PC-3 (cell line): ENCODE measurements around the gene CLIC4. TPM values are rescaled to one million over a fixed set of nuclear protein-coding genes. Genes with fewer than 3 reads are reported as not detected.

Experiments used
- ATAC-seq: fragments of 200-7000 bp; cut with Tn5 transposase; 2 replicates; pipeline ENCODE4 v1.9.1; 2020; ENCODE audit warnings: mild to moderate bottlenecking, moderate library complexity
- BruUV-seq: library from RNA; stranded (reverse); fragments of 400-500 nt; replicated peaks from 2 replicates; lab custom pipeline; 2021; lab: Mats Ljungman, UMichigan
- CTCF ChIA-PET: fragments of 300-600 bp; sonication (Branson Sonifier 250); formaldehyde crosslinking; loops from one replicate; lab custom pipeline; 2022; ENCODE audit warnings: antibody characterized with exemption; lab: Charles Lee
- POLR2A ChIA-PET: fragments of 300-600 bp; sonication (Branson Sonifier 250); formaldehyde crosslinking; loops from one replicate; lab custom pipeline; 2022; ENCODE audit warnings: antibody characterized with exemption; ENCODE audit not compliant: unreplicated experiment; lab: Charles Lee
- DNase-seq: peaks from one replicate; pipeline ENCODE4 v3.0.0-alpha.2; 2015
- H2AFZ ChIP-seq: fragments of 300-600 bp; sonication (generic); 2 replicates; pipeline ENCODE4 v1.6.0; 2016; ENCODE audit warnings: antibody characterized with exemption, low read length
- H3F3A ChIP-seq: fragments of 300-600 bp; sonication (generic); one replicate; pipeline ENCODE4 v1.6.0; 2017; ENCODE audit warnings: antibody characterized with exemption, low read length, control low read depth, mild to moderate bottlenecking; ENCODE audit not compliant: unreplicated experiment
- H3K27ac ChIP-seq: fragments of 300-600 bp; sonication (generic); 2 replicates; pipeline ENCODE4 v1.5.1; 2016; ENCODE audit warnings: mild to moderate bottlenecking, low read length
- H3K27me3 ChIP-seq: fragments of 300-600 bp; sonication (generic); 2 replicates; pipeline ENCODE4 v1.6.1; 2016; ENCODE audit warnings: low read length, mixed read lengths
- H3K36me3 ChIP-seq: fragments of 300-600 bp; sonication (generic); 2 replicates; pipeline ENCODE4 v1.6.1; 2016; ENCODE audit warnings: low read depth, mixed run types, low read length, mixed read lengths
- H3K4me1 ChIP-seq: fragments of 300-600 bp; sonication (generic); 2 replicates; pipeline ENCODE4 v1.5.1; 2016; ENCODE audit warnings: low read length; ENCODE audit not compliant: insufficient read depth
- H3K4me2 ChIP-seq: fragments of 300-600 bp; sonication (generic); 2 replicates; pipeline ENCODE4 v1.6.0; 2016; ENCODE audit warnings: low read length
- H3K4me3 ChIP-seq: fragments of 300-600 bp; sonication (generic); 2 replicates; pipeline ENCODE4 v1.5.1; 2016; ENCODE audit warnings: mild to moderate bottlenecking, low read length, mixed read lengths
- H3K79me2 ChIP-seq: fragments of 300-600 bp; sonication (generic); 2 replicates; pipeline ENCODE4 v1.6.1; 2017; ENCODE audit warnings: low read length, mixed read lengths
- H3K9ac ChIP-seq: fragments of 300-600 bp; sonication (generic); 2 replicates; pipeline ENCODE4 v1.6.0; 2016; ENCODE audit warnings: mild to moderate bottlenecking, low read length
- H3K9me2 ChIP-seq: fragments of 300-600 bp; sonication (generic); replicated peaks from 2 replicates; pipeline ENCODE4 v1.6.1; 2016; ENCODE audit warnings: mixed run types, low read length, mixed read lengths
- H3K9me3 ChIP-seq: fragments of 300-600 bp; sonication (generic); 2 replicates; pipeline ENCODE4 v1.6.1; 2016; ENCODE audit warnings: low read length, mixed read lengths
- H4K20me1 ChIP-seq: fragments of 300-600 bp; sonication (generic); 2 replicates; pipeline ENCODE4 v1.6.1; 2016; ENCODE audit warnings: low read length, mixed read lengths
- CTCF ChIP-seq: fragments of 300-600 bp; sonication (generic); conservative IDR thresholded peaks from 2 replicates; pipeline ENCODE4 v1.5.1; 2017; ENCODE audit warnings: antibody characterized with exemption, low read depth, mild to moderate bottlenecking, low read length
- EZH2 ChIP-seq: fragments of 300-600 bp; sonication (generic); IDR thresholded peaks from one replicate; pipeline ENCODE4 v1.6.1; 2017; ENCODE audit warnings: antibody characterized with exemption, mild to moderate bottlenecking, low read length; ENCODE audit not compliant: unreplicated experiment
- EZH2phosphoT487 ChIP-seq: fragments of 300-600 bp; sonication (generic); IDR thresholded peaks from 2 replicates; pipeline ENCODE4 v1.6.1; 2018; ENCODE audit warnings: mild to moderate bottlenecking, antibody characterized with exemption, low read length, borderline replicate concordance
- intact Hi-C: fragments of 100-400 bp; cut with micrococcal nuclease; formaldehyde crosslinking; loops from 2 replicates; pipeline ENCODE4 v1.9.0; 2023
- total RNA-seq: library from RNA; depleted of rRNA; stranded (reverse); fragments of >200 nt; gene quantifications from 2 replicates; pipeline ENCODE4 v1.2.3, GENCODE V29; 2014

Gene CLIC4
- total RNA-seq, 1 experiment from 2014 or later = 57.6 TPM

- Histone ChIP-seq H3K9me2 (no peaks in the 10 kb centered on the region), H3F3A (no peaks in the 10 kb centered on the region), H4K20me1 (no peaks in the 10 kb centered on the region), H3K4me2 (no peak overlapping the region), H3K79me2 (no peaks in the 10 kb centered on the region), H3K4me3 (no peak overlapping the region), H3K27ac (no peak overlapping the region), H3K27me3 (no peaks in the 10 kb centered on the region), H3K9me3 (no peaks in the 10 kb centered on the region), H3K4me1 (peaks cover 32% of the 10 kb centered on the region), H2AFZ (no peak overlapping the region), H3K9ac (no peak overlapping the region), H3K36me3 (no peaks in the 10 kb centered on the region)
- intact Hi-C loops = no loop called here
- ATAC-seq = no peak
- CTCF ChIA-PET = no interaction called here
- POLR2A ChIA-PET = no interaction called here
- BruUV-seq = no TSS peak
- DNase-seq = no peak
- TF ChIP-seq EZH2phosphoT487 (no peak), EZH2 (no peak), CTCF (no peak)
Observed at GRCh38 chr1:24708938-24709337, 36.3 kb upstream of the CLIC4 start.

GRCh38 chr1:24709791-24710441 lies 35.3 kb upstream of the CLIC4 start:
- ATAC-seq (no peak), DNase-seq (peak; percentile 34)
- H3K9me3 ChIP-seq = no peaks in the 10 kb centered on the region
- no peaks in the 10 kb centered on the region for H3K9me2 ChIP-seq
- CTCF ChIA-PET = no interaction called here
- H4K20me1 ChIP-seq = no peaks in the 10 kb centered on the region
- no peak for TF ChIP-seq EZH2
- TF ChIP-seq EZH2phosphoT487 = no peak
- H3K4me1 ChIP-seq = peaks cover 27% of the 10 kb centered on the region
- H3K79me2 ChIP-seq = no peaks in the 10 kb centered on the region
- no peak overlapping the region for H2AFZ ChIP-seq
- H3K9ac ChIP-seq = no peak overlapping the region
- H3K27me3 ChIP-seq = no peaks in the 10 kb centered on the region
- intact Hi-C loops = no loop called here
- POLR2A ChIA-PET = no interaction called here
- no peak overlapping the region for H3K27ac ChIP-seq
- H3K4me2 ChIP-seq = no peak overlapping the region
- BruUV-seq = no TSS peak
- no peak overlapping the region for H3K4me3 ChIP-seq
- no peaks in the 10 kb centered on the region for H3K36me3 ChIP-seq
- no peaks in the 10 kb centered on the region for H3F3A ChIP-seq

- ChIA-PET CTCF (no interaction called here), POLR2A (no interaction called here)
- Histone ChIP-seq H4K20me1 (no peaks in the 10 kb centered on the region), H3K9ac (no peak overlapping the region), H3K9me3 (no peaks in the 10 kb centered on the region), H3K79me2 (no peaks in the 10 kb centered on the region), H2AFZ (no peak overlapping the region), H3F3A (no peaks in the 10 kb centered on the region), H3K4me2 (no peak overlapping the region), H3K4me3 (no peak overlapping the region), H3K4me1 (peaks cover 17% of the 10 kb centered on the region), H3K27ac (no peak overlapping the region), H3K36me3 (no peaks in the 10 kb centered on the region), H3K9me2 (no peaks in the 10 kb centered on the region), H3K27me3 (no peaks in the 10 kb centered on the region)
- intact Hi-C loops = no loop called here
- DNase-seq (no peak), ATAC-seq (no peak)
- TF ChIP-seq EZH2 (no peak), EZH2phosphoT487 (no peak), CTCF (no peak)
- BruUV-seq = no TSS peak
Observed at GRCh38 chr1:24711329-24711728, 33.9 kb upstream of the CLIC4 start.
